Glomerular endothelial cell (primary cell): ENCODE data around the gene EHF. TPM values are rescaled to one million over a fixed set of nuclear protein-coding genes. Genes with fewer than 3 reads are reported as not detected.
A peak's percentile ranks its signal among the peaks of the same experiment; 100 is the strongest.
"Not testable (repeated sequence)": the region's sequence is repeated elsewhere in the genome, so short reads cannot be mapped to it uniquely, and the experiment has no call there.

Experiments used
- DNase-seq: peaks from one replicate; pipeline ENCODE4 v3.0.0-alpha.2; 2011; ENCODE audit warnings: low read depth, low spot score; ENCODE audit errors: extremely low read depth
- total RNA-seq: library from RNA; depleted of rRNA; stranded (reverse); fragments of >200 nt; gene quantifications from 2 replicates; pipeline ENCODE4 v1.2.3, GENCODE V29; 2015

EHF gene
- total RNA-seq, 1 donor from 2014 or later: not detected

DNA sequence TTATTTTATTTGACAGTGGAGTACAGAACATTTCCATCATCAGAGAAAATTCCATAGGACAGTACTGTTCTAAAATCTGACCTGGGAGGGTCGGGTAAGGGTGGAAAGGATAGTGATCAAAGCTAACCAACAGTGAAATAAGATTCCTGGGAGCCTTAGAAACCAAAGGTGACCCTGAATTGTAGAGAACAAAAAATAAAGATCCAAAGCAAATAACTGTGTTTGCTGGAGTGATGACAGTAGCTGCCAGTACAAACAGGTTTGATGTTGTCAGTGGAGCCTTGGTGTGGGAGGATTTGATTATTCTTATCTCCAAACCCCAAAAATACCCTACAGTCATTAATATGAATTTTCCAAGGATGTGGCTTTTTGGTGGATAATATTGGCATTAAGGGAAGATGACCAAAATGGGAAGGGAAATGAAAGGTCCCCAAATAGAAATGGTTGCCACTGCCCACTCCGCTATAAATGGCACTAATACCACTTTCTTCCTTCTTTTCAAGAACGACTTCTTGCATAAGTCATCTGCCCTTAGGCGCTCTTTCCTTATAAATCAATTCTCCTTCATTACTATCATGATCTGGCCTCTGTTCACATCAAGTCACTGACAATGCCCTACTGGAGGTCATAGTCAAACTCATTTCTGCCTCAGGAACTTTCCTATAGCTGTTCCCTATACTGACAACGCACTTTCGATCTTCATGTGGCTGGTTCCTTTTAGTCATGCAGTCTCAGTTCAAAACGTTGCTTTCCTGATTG is 44.4 kb downstream of the EHF start:
- DNase-seq: no peak

GRCh38 chr11:34667810-34668582 is 47.1 kb downstream of the EHF start:
- no peak for DNase-seq

DNA sequence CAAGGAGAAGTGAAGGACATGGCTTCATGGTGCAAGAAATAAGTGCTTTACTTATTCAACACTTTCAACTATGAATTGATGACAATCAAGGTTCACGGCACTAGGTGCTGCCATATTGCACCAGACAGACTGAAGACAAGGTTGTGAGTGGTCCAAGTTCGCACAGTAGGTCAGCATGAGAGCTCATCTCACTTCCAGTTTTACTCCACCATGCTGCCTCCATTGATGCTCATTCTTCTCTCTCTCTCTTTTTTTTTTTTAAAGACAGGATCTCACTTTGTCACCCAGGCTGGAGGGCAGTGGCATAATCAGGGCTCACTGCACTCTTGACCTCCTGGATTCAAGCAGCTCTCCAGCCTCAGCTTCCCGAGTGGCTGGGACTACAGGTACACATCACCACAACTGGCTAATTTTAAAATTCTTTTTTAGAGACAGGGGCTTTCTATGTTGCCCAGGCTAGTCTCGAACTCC is 47.7 kb downstream of the EHF start:
- DNase-seq: no peak

- DNase-seq: no peak
Observed at GRCh38 chr11:34669458-34669857, 48.6 kb downstream of the EHF start.

DNA sequence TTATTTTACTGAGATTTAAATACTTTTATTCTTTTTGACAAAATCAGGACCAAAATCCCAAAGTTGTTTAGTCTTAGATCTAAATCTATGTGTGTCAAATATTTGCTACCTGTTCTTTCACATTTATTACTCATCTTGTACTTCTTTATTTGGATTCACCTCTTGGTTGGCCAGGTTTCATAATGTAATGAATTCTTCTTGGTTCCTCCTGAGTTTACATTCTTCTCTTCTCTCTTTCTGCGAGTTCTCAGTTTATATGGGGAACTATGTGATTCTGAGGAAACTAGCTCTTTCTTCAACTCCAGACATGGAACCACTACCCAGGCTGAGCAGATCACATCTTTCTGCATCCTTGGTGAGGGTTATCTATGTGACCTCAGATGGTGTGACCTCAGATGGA is 50.2 kb downstream of the EHF start:
- DNase-seq: no peak

DNA sequence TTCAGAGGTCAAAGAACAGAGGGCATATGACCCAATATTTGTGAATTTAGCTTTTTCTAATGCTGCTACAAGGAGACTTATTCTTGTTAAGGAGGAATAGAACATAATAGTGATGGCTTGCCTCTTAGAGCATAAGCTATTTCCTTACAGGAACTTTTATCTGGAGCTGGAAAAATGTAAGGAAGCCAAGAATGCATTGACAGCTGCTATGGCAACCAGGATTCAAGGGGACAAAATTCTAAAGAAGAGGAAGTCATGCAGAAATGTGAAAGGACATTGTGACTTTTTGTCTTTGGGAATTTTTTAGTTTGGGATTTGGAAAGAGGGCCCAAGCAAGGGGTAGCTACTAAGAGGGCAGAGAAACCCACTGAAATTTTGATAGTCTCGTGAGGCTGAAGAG is 51.1 kb downstream of the EHF start:
- DNase-seq: no peak

- DNase-seq: no peak
Observed at GRCh38 chr11:34674038-34674437, 53.1 kb downstream of the EHF start.

DNA sequence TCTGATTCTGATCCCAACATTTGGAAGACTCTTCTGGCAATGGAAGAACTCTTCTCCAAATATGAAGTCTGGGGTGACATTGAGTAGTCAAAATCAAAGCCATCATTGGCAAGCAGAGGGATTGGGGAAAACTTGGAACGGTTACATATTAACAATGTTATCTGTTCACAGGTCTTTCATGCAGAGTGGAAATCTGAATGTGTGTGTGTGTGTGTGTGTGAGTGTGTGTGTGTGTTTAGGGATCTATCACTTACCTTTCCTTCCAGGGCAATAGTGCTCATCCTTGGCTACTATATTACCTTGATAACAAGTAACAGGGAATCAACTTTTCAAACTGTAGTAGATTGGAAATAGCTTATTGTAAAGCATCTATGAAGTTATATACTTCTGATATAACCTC is 55.3 kb downstream of the EHF start:
- no peak for DNase-seq

- no peak for DNase-seq
Observed at GRCh38 chr11:34679681-34680080, 58.8 kb downstream of the EHF start.

DNA sequence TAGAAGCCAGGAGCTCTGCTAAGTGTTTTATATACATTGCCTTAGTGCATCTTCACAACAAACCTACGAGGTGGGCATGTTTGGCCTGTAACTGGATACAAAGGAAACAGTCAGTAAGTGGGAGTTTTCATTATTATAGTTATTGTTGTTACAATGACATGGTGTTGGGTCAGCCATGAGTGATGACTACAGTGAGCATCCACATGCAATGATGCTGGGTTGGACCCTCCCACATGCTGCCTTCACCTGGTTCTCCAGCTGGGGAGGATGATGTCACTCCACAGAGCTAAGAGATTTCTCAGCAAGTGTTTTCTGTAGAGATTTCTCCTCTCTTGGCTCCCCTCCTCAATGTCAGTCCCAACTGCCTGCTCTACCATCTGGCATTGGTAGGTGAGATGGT is 59.3 kb downstream of the EHF start:
- DNase-seq: no peak

DNA sequence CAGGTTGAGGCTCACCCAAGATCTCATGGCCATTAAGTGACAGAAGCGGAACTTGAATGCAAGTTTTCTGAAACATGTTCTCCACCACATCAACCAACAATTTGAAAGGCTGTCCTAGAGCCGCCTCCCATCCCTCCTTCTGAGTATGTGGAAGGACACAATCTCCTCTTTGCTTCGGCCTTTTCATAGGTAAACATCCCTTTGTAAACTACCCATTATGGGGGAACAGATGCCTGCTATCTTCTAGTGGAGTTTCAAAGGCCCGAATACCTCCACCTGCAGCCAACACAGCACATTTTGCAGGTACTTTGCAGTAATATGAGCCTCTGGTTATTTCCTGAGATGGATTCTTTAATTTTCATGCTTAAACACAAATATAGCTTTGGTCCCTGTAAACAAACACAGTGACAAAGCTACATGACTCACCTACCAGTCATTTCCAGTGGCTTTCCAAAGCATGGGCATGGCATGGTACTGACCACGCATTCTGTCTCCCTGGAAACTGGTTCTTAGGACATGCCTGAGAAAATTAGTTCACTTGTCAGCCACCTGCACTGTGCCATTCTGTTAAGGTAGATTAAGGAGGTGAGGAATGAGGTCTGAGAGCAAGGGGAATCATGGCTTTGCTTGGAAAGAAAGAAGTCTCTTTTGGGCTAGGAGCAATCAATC is 60.2 kb downstream of the EHF start:
- peak; percentile 23 for DNase-seq

GRCh38 chr11:34682825-34683224 is 61.9 kb downstream of the EHF start:
- DNase-seq: no peak

GRCh38 chr11:34683396-34683795 is 62.5 kb downstream of the EHF start:
- no peak for DNase-seq

- DNase-seq: no peak
Observed at GRCh38 chr11:34685864-34686263, 65.0 kb downstream of the EHF start.

- DNase-seq: not testable (repeated sequence)
Observed at GRCh38 chr11:34692299-34692698, 71.4 kb downstream of the EHF start.

DNA sequence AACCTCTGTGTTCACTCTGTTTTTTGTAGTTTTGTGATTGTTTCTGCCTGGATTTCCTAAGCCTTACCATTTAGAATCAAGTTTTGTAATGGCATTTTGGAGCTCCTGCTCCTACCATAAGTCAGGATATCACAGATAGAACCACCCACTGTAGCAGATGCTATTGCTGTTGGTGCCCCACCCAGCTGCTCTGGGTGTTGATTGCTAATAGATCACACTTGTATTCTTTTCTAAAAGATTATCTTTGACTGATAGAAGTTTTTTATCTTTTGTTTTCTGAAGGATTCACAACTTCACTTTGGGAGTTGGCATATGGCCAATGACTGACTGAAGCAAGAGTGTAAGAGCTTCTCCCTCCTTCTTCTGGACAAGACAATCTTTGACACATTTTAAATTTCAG is 76.0 kb downstream of the EHF start:
- no peak for DNase-seq

DNA sequence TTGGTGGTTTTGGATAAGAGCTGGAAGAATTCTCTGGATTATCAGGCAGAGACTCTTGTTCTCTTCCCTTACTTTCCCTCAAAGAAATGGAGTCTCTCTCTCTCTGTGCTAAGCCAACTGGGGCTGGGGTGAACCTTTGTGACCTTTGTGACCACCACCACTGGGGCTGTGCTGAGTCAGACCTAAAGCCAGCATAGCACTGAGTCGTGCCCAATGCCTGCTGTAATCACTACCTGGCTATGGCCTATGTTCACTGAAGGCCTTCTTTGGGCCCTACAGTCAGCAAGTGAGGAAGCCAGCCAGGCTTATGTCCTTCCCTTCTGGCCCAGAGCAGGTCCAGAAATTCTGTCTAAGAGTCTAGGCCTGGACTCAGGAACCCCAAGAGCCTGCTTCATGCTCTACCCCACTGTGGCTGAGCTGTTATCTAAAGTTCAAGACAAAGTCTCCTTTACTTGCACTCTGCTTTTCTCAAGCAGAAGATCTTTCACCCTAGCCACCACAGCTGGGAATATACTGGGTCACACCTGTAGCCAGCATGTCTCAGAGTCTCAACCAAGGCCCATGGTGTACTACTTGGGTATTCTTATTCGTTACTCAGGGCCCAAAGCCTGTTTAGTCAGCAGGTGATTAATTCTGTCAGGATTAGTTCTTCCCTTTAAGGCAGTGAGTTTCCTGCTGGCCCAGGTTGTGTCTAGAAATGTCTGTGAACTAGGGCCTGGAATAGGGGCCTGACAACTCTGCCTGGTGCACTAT is 86.0 kb downstream of the EHF start:
- DNase-seq: no peak

DNA sequence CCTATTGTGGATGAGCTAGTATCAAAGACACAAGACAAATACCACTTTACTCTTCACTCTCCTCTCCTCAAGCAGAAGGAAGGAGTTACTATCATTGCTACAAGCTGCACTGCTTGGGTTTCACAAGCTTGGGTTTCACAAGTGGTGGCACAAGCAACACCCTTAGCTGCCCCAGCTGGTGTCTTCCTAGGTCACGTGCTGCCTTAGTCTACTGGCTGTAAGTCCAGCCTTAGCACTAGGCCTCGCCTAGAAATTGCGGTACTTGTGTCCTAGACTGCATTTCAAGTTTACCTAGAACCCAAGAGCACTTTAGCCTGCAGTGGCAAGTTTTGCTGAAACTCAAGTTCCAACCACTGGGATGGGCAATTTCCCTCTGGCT is 86.6 kb downstream of the EHF start:
- DNase-seq: no peak
